Measurements from ENCODE around the gene GNA15.

DNA sequence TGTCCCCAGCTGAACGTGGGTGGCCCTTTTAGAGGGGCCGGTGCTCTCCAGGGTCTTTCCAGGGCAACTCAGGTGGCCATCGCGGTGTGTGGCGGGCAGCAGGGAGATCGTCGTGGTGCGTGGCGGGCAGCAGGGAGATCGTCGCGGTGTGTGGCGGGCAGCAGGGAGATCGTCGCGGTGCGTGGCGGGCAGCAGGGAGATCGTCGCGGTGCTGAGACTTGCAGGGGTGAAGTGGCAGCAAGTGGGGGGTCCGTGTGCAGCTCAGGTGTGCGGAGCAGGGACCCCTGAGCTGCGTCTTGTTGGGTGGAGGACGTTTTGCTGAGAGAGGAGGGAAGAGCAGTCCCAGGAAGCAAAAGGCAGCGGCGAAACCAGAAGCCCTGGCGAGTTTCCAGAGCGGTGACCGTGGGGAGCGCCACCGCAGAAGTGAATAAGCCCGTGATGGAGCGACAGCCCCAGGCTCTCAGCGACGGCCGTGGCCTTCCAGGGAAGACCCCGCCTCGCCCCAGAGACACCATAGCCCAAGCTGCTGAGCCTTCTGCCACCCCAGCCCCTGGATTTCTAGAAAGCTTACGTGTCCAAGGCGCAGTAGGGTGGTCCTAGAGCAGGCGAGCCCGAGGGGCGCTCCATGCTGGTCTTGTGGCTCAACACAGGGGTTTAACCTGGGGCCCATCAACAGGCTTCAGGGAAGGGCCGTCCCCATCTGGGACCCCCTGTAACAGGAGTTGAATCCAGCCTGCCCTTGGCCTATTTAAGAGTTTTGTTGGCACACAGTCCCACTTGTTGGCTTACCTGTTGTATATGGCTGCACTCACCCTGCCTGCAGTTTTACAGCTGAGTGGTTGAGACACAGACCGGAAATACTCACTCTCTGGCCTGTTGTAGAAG, 55.3 kb downstream of the GNA15 start:
- TF ChIP-seq, protein P1, sequence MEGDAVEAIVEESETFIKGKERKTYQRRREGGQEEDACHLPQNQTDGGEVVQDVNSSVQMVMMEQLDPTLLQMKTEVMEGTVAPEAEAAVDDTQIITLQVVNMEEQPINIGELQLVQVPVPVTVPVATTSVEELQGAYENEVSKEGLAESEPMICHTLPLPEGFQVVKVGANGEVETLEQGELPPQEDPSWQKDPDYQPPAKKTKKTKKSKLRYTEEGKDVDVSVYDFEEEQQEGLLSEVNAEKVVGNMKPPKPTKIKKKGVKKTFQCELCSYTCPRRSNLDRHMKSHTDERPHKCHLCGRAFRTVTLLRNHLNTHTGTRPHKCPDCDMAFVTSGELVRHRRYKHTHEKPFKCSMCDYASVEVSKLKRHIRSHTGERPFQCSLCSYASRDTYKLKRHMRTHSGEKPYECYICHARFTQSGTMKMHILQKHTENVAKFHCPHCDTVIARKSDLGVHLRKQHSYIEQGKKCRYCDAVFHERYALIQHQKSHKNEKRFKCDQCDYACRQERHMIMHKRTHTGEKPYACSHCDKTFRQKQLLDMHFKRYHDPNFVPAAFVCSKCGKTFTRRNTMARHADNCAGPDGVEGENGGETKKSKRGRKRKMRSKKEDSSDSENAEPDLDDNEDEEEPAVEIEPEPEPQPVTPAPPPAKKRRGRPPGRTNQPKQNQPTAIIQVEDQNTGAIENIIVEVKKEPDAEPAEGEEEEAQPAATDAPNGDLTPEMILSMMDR (IDR thresholded peaks at IDR 0.05; ENCODE audit: low read length) = no peak
- TF ChIP-seq EZH2 (IDR thresholded peaks at IDR 0.05; ENCODE audit: borderline replicate concordance, low read length) = no peak
